OCI-LY7 (cell line): ENCODE results near the gene CENPVL2. TPM values are rescaled to one million over a fixed set of nuclear protein-coding genes. Genes with fewer than 3 reads are reported as not detected.

Experiments used
- total RNA-seq, 2 experiments: library from RNA; depleted of rRNA in 1 of 2; stranded (reverse); fragments of >200 nt in 1 of 2; shearing (Covaris generic) in 1 of 2; gene quantifications; 2 replicates each; pipeline ENCODE4 v1.2.3, GENCODE V29; 2014 to 2022

Gene CENPVL2
- total RNA-seq, 2 experiments from 2014 or later: not detected

Other genes with a start within 250 kb of the CENPVL2 start
- 21.5 and 24.5 TPM in 2 replicates for gene NUDT11, start 186.2 kb downstream of the CENPVL2 start, total RNA-seq (2014; rRNA removed; shearing (Covaris generic))
- gene NUDT11, start 186.2 kb downstream of the CENPVL2 start, total RNA-seq (2022): 18.1 and 21.7 TPM in 2 replicates
- not detected in 2 replicates for gene CENPVL3, start 63.9 kb downstream of the CENPVL2 start, total RNA-seq (2014; rRNA removed; shearing (Covaris generic))
- gene CENPVL3, start 63.9 kb downstream of the CENPVL2 start, total RNA-seq (2022): not detected in 2 replicates
- gene CENPVL1, start 27.7 kb upstream of the CENPVL2 start, total RNA-seq (2014; rRNA removed; shearing (Covaris generic)): not detected in 2 replicates
- gene CENPVL1, start 27.7 kb upstream of the CENPVL2 start, total RNA-seq (2022): not detected in 2 replicates
- gene GSPT2, start 60.6 kb upstream of the CENPVL2 start, total RNA-seq (2014; rRNA removed; shearing (Covaris generic)): 6.6 and 6.8 TPM in 2 replicates
- gene GSPT2, start 60.6 kb upstream of the CENPVL2 start, total RNA-seq (2022): 10.1 TPM in 2 replicates
- 36.8 and 38.0 TPM in 2 replicates for gene MAGED1, start 210.8 kb upstream of the CENPVL2 start, total RNA-seq (2014; rRNA removed; shearing (Covaris generic))
- 58.7 and 60.0 TPM in 2 replicates for gene MAGED1, start 210.8 kb upstream of the CENPVL2 start, total RNA-seq (2022)